Left ventricle myocardium inferior (tissue), 1 donor: ENCODE measurements around the gene TPCN2. TPM values are rescaled to one million over a fixed set of nuclear protein-coding genes. Genes with fewer than 3 reads are reported as not detected.

Experiments
- DNase-seq: peaks from one replicate; pipeline ENCODE4 v3.0.0-alpha.2; 2020
- H3K27ac ChIP-seq: fragments of 200-600 bp; replicated peaks from 2 replicates; pipeline ENCODE4 v1.8.0; 2021
- H3K27me3 ChIP-seq: fragments of 200-600 bp; 2 replicates; pipeline ENCODE4 v1.8.0; 2021; ENCODE audit warnings: low read depth
- H3K36me3 ChIP-seq: fragments of 200-600 bp; 2 replicates; pipeline ENCODE4 v1.8.0; 2021
- H3K4me1 ChIP-seq: fragments of 200-600 bp; 2 replicates; pipeline ENCODE4 v1.8.0; 2021
- H3K4me3 ChIP-seq: fragments of 200-600 bp; 2 replicates; pipeline ENCODE4 v1.8.0; 2021; ENCODE audit warnings: mild to moderate bottlenecking, moderate library complexity
- H3K9me3 ChIP-seq: fragments of 200-600 bp; replicated peaks from 2 replicates; pipeline ENCODE4 v1.8.0; 2021
- intact Hi-C: fragments of 100-400 bp; cut with micrococcal nuclease; formaldehyde crosslinking; loops from one replicate; pipeline ENCODE4 v1.11.0; 2022
- total RNA-seq: library from RNA; stranded (reverse); fragmentation: NEBNext Ultra II Directional; extraction: Animal tissue kit (Norgen Biotek cat#: 25700); gene quantifications from one replicate; pipeline ENCODE4 v1.2.1, GENCODE V29; 2021
- TF ChIP-seq, protein P1 (sequence below): fragments of 200-600 bp; IDR thresholded peaks from 2 replicates; pipeline ENCODE4 v1.8.0; 2021; ENCODE audit warnings: antibody characterized with exemption, mild to moderate bottlenecking, borderline replicate concordance
- donor health status: DM: no; HTN: yes; CAD: no; lungs with severe emphysema.

TPCN2 gene
- total RNA-seq, 1 donor from 2014 or later, result 9.2 TPM

DNA sequence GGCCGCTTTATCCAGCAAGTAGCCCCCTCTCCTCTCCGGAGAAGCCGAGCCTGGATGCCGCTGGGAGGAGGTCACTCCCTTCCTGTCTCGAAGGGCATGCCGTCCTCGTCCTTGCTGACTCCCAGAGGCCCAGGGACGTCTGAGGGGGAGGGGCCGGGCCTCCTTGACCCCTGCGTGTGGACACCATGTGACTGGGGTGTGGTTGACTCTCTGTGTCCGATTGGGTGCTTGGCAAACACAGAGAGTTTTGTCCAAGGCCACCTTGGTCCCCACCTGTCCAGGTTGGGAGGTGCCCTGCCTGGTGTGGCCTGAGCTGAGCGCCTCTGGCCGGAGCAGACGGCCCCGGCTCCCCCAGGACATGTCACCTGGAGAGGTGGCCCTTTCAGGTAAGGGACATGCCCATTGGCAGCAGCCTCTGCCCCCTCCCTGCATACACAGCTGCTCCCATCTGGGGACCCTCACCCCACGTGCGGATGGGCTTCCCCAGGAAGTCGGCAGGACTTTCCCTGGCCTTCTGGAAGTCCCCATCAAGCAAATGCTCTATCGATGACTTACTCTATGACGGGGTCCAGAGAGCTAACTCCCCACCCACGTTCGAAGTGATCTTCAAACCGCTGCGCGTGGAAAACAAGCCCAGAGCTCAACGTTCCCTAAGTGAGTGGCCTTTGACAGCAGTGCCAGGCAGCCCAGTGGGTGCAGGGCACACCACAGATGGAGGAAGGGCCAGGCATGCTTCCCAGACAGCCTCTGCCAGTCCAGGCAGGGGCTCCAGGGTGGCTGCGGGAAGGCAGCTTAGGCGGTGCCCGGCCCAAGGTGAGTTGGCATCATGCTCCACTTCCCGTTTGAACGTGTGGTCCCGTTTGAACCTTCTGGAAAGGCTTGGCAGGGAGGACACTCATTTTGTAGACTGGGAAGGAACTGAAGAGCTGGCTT is 106.8 kb downstream of the TPCN2 start, which contains the start of gene SMIM38:
Gene SMIM38, plus strand, starts transcription at position 634 of the 933 bp plus-strand sequence. CDS start 1,912 bp downstream, outside the sequence.
- intact Hi-C loops, result no loop called here
- no peaks in the 10 kb centered on the region for H3K36me3 ChIP-seq
- peak within 1 kb of the TSS; percentile 71 for H3K27ac ChIP-seq
- DNase-seq, result no peak
- H3K4me3 ChIP-seq, result peak within 1 kb of the TSS; percentile 36
- H3K9me3 ChIP-seq, result no peaks in the 10 kb centered on the region
- TF ChIP-seq, protein P1, sequence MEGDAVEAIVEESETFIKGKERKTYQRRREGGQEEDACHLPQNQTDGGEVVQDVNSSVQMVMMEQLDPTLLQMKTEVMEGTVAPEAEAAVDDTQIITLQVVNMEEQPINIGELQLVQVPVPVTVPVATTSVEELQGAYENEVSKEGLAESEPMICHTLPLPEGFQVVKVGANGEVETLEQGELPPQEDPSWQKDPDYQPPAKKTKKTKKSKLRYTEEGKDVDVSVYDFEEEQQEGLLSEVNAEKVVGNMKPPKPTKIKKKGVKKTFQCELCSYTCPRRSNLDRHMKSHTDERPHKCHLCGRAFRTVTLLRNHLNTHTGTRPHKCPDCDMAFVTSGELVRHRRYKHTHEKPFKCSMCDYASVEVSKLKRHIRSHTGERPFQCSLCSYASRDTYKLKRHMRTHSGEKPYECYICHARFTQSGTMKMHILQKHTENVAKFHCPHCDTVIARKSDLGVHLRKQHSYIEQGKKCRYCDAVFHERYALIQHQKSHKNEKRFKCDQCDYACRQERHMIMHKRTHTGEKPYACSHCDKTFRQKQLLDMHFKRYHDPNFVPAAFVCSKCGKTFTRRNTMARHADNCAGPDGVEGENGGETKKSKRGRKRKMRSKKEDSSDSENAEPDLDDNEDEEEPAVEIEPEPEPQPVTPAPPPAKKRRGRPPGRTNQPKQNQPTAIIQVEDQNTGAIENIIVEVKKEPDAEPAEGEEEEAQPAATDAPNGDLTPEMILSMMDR, result no peak
- peaks cover 64% of the 10 kb centered on the region for H3K4me1 ChIP-seq
- H3K27me3 ChIP-seq, result no peaks in the 10 kb centered on the region

DNA sequence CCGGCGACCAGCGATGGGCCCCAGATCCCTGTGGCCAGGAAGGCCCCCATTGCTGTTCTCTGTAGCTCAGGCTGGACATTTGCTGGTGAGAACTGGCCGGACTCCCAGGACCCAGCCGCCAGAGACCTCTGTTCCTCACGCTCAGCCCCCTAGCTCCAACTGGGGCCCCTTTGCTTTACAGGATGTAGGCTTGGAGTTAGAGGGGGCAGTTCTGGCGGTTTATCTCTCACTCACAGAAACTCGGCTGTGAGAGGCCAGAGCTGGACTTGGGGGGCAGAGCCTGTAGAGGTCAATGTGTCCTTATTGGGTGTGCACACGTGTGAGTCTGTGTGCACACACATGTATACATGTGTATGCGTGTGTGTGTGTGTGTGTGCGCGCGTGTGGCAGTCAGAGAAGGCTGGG is 107.5 kb downstream of the TPCN2 start:
- no peaks in the 10 kb centered on the region for H3K27me3 ChIP-seq
- peak overlapping the region; percentile 71 for H3K27ac ChIP-seq
- DNase-seq, result no peak
- H3K4me1 ChIP-seq, result peaks cover 71% of the 10 kb centered on the region
- intact Hi-C loops, result no loop called here
- H3K36me3 ChIP-seq, result no peaks in the 10 kb centered on the region
- TF ChIP-seq, protein P1, result no peak
- no peaks in the 10 kb centered on the region for H3K9me3 ChIP-seq
- no peak overlapping the region for H3K4me3 ChIP-seq

DNA sequence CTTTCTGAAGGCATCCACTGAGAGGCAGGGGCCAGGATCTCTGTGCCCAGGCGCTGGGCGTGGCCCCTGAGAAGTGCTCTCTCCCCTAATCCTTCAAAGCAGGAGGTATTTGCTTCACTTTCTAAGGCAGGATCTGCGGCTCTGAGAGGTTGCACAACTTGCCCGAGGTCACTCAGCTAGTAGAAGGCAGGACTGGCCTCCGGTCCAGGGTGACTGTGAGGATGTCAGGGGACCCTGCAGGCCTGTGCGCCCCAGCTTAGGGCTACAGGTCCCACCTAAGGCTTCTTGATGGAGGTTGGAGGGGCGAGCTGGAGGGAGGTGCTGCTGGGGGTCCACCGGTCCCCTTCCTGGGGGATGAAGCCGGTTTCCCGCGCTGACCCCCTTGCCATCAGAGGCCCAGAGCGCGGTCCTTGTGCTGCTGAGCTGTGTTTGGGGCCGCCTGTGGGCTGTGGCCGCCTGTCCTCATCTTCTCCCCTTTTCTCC is 108.0 kb downstream of the TPCN2 start:
- H3K27ac ChIP-seq, result peak overlapping the region; percentile 71
- intact Hi-C loops, result no loop called here
- H3K4me1 ChIP-seq, result peaks cover 76% of the 10 kb centered on the region

DNA sequence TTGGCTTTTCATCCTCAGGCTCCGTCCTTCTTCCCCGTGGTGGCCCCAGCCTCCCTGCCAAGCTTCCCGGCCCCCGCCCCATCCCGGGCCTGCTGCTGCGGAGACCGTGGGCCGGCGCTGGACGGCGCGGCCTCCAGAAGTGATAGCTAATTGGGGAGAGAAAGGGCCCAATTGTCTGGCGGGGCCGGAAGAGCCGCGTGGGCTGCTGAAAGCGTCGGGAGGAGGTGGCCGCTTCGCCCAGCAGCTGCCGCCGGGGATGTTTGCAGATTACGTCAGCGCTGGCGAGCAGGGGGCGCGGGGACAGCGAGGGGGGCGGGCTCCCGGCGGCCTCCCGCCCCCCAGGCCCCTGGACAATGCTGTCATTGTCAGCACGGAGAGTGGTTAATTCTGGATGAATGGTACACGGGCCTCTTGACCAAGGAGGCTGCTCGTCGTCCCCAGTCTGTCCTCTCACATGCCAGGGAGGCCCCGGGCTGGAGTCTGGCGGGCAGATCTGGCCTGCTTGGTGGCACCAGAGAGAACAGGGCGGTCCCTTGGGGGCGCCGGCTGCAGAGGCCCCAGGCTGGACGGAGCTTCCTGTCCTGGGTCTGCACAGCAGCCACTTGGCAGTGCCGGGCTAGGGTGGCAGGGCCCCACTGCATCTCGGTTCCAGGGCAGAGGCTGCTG is 108.6 kb downstream of the TPCN2 start:
- Histone ChIP-seq H3K4me3 (peak overlapping the region; percentile 36), H3K27me3 (no peaks in the 10 kb centered on the region), H3K9me3 (no peaks in the 10 kb centered on the region), H3K4me1 (peaks cover 75% of the 10 kb centered on the region), H3K27ac (peak overlapping the region; percentile 71), H3K36me3 (no peaks in the 10 kb centered on the region)
- intact Hi-C loops, result no loop called here
- TF ChIP-seq, protein P1, result no peak
- DNase-seq, result peak; percentile 74

More for the DNA sequence above, 108.0 kb downstream of the TPCN2 start:
- Histone ChIP-seq H3K4me3 (peak overlapping the region; percentile 36), H3K27me3 (no peaks in the 10 kb centered on the region), H3K9me3 (no peaks in the 10 kb centered on the region), H3K36me3 (no peaks in the 10 kb centered on the region)
- TF ChIP-seq, protein P1, result no peak
- no peak for DNase-seq

DNA sequence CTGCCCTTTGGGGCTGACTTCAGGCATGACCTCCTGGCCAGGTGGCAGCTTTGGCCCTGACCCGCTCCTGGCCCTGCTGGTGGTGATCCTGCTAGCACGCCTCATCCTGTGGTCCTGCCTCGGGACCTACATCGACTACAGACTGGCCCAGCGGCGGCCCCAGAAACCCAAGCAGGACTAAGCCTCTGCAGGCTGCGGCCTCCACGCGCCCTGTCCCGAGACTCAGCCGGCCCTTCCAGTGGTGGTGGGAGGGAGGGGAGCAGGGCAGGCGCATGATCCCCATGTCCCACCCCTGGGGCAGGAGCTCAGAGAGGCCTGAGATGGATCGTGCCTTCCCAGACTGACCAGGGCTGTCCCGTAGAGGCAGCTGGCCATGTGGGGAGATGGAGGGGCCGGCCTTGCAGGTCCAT is 109.1 kb downstream of the TPCN2 start:
- TF ChIP-seq, protein P1, result no peak
- H3K27ac ChIP-seq, result peak overlapping the region; percentile 71
- H3K27me3 ChIP-seq, result no peaks in the 10 kb centered on the region
- H3K36me3 ChIP-seq, result no peaks in the 10 kb centered on the region
- no peak for DNase-seq
- H3K4me3 ChIP-seq, result peak overlapping the region; percentile 36
- H3K9me3 ChIP-seq, result peaks cover 1% of the 10 kb centered on the region
- intact Hi-C loops, result no loop called here
- peaks cover 69% of the 10 kb centered on the region for H3K4me1 ChIP-seq
